Ishikawa (cell line): ENCODE measurements around the gene SKAP1.

Experiments
- CEBPB ChIP-seq: IDR thresholded peaks from 2 replicates; pipeline ENCODE4 v1.6.1; 2012
- CREB1 ChIP-seq: IDR thresholded peaks from 2 replicates; pipeline ENCODE4 v1.6.1; 2012; ENCODE audit warnings: low read depth
- EGR1 ChIP-seq: IDR thresholded peaks from 2 replicates; pipeline ENCODE4 v1.6.1; 2012
- EP300 ChIP-seq: IDR thresholded peaks from 2 replicates; pipeline ENCODE4 v1.6.1; 2012; ENCODE audit warnings: borderline replicate concordance
- MAX ChIP-seq: IDR thresholded peaks from 2 replicates; pipeline ENCODE4 v1.6.1; 2012
- NFIC ChIP-seq: IDR thresholded peaks from 2 replicates; pipeline ENCODE4 v1.6.1; 2012
- RAD21 ChIP-seq: IDR thresholded peaks from 2 replicates; pipeline ENCODE4 v1.6.1; 2012; ENCODE audit warnings: low read depth
- REST ChIP-seq: IDR thresholded peaks from 2 replicates; pipeline ENCODE4 v1.6.1; 2012; ENCODE audit warnings: low read depth, mild to moderate bottlenecking
- TAF1 ChIP-seq: IDR thresholded peaks from 2 replicates; pipeline ENCODE4 v1.6.1; 2012; ENCODE audit warnings: low read depth, mild to moderate bottlenecking
- USF1 ChIP-seq: IDR thresholded peaks from 2 replicates; pipeline ENCODE4 v1.6.1; 2012
- YY1 ChIP-seq: IDR thresholded peaks from 2 replicates; pipeline ENCODE4 v1.6.1; 2012; ENCODE audit warnings: low read depth

GRCh38 chr17:48459070-48459844, 29.2 kb upstream of the SKAP1 start:
- TF ChIP-seq REST = no peak
- no peak for TF ChIP-seq USF1
- TF ChIP-seq EGR1 = no peak
- TF ChIP-seq RAD21 = no peak
- TF ChIP-seq MAX = no peak
- TF ChIP-seq YY1 = no peak
- TF ChIP-seq CEBPB = no peak
- TF ChIP-seq NFIC = no peak
- no peak for TF ChIP-seq TAF1
- TF ChIP-seq EP300 = no peak
- TF ChIP-seq CREB1 = no peak
